NCI-H82 treated with DMSO at 0.1 percent for 48 hours (cell line): Measurements from ENCODE around the gene ATP2B3.

Experiments used
- DNase-seq: peaks from one replicate; lab custom pipeline; 2025; ENCODE audit not compliant: unreplicated experiment; lab: John Stamatoyannopoulos, UW

ATP2B3 gene

DNA sequence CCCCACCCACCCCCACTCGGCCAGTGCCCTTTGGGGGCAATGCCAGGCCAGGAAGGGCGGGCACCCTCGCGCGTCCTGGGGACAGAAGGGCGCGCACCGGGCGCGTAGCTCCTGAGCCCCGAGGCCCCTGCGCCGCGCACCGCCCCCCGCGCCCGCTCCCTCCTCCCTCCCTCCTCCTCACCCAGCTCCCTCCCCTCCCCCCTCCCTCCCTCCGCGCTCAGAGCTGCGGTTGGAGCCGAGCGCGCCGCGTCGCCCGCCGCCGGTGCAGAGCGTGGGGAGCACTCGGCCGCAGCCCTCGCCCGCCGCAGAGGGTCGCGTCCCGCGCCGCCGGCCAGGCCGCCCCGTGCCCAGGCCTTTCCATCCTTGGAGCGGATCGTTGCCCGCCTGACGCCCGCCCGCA lies at the start of gene ATP2B3:
Gene ATP2B3 (plus strand): TSS at position 220 of the 400 bp plus-strand sequence. CDS start 18,606 bp downstream, outside the sequence.
- DNase-seq = no peak

DNA sequence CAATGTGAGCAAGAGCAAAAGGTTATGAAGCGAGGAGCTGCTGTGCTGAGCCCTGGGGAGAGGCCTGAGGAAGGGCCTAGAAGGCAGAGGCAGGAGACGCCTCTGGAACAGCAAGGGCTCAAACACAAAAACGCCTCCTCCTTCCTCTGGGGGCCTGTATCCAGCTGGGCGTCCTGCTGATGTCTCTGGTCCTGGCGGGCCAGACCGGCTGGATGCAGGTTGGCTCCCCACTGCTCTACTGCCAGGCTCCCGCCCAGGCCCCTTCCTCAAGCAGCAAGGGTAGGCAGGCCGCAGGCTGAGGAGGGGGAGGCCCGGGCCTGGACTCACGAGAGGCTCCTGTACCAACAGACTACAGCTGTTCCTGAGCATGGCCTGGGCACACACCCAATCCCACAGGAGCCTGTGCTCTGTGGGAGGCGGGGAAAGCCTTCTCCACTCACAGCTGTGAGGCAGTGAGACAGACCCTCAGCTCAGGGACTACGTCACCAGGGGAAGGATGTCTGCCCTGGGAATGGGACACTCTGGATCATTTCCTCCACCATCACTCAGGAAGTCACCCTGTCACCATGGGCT lies 49.3 kb upstream of the ATP2B3 start:
- no peak for DNase-seq

DNA sequence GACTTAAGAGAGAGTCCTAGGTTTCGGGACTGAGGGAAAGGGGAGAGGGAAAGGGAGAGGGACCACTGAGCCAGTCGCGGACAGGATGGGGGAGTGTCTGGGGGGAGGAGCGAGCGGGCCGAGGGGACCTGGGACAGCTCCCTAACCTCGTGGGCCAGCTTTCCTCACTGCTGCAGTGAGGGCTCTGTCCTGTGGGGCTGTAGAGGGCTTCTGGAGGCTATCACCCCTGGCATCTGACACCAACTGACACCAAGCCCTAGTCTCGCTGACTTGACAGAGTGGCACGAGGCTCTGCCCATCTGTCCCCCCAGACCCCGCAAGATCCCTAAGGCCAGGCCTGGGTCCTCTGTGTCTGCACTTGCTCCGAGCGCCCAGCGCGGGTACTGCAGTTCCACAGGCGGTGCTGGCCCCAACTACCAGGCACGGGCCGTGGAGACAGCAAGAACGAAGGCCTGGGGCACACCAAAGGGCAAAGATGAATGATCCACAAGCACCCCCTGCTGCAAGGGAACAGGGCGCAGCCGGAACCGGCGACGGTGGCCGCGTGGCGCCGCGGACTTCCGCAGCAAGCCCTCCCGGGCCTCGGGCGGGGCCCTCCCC lies 47.5 kb upstream of the ATP2B3 start:
- no peak for DNase-seq

DNA sequence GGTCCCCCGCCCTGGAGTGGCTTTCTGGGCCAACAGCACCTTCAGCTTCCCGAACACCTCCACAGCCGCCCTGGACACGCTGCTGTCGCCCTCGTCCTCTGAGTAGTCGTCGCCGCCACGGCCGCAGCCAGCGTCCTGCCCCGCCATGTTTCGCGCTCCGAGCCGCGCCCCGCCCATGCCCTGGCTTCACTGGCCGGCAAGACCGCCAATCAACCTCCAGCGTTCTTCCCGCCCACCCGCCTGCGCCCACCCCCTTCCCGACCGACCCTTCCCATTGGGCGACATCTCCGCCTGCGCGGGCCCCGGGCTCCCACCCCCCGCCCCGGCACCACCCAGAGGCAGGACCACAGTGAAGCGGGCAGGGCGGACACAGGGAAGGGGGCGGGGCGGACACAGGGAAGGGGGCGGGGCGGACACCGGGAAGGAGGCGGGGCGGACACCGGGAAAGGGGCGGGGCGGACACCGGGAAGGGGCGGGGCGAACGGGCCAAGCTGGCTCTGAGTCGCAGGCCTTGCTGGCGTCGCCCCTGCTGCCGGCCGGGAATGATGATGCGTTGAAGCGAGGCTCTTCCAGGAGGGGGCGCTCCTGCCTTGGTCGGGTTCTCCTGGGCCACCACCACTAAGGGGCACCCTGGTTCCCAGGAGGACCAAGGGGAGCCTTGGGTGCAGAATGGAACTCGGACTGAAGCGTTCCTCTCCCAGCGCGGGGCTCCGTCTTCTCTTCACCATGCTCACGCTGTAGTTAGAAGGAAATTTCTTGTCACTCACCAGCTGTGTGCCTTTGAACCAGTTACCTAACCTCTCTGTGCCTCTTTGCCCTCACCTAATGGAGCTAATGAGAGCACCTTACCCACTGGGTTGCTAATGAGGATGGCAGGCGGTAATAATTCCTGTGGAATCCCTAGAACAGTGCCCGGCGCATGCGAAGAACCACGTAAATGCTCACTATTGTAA lies 46.8 kb upstream of the ATP2B3 start, which contains the start of gene HAUS7:
Gene HAUS7 (minus strand): TSS at position 166 of the 953 bp plus-strand sequence. CDS start 19 bp downstream, at position 147.
- DNase-seq = peak; percentile 88

DNA sequence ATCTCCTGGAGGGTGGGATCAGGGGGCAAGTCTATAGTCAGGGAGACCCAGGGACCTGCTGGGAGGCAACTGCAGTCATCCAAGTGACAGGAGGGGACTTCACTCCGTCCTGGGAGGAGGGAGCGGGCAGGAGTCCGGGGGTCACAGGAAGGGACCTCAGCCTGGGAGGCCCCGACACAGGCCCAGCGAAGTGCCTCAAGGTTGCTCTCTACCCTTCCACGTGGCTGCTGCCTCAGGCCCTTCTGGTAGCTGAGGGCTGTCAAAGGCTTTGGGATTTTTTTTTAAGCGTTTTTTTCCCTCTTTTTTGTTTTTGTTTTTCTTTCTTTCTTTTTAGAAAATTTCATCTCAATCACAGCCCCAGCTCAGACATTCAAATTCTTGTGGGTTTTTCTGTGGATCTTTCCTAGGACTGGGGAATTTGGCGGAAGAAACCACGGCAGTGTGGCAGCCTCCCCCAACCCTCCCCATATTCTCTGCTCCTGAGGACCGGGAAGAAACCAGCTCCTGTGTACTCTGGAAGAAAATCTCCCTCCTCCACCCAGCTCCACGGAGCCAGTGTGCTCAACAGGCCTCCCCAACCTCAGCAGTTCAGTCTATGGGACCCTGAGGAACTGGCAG lies 45.7 kb upstream of the ATP2B3 start:
- no peak for DNase-seq

DNA sequence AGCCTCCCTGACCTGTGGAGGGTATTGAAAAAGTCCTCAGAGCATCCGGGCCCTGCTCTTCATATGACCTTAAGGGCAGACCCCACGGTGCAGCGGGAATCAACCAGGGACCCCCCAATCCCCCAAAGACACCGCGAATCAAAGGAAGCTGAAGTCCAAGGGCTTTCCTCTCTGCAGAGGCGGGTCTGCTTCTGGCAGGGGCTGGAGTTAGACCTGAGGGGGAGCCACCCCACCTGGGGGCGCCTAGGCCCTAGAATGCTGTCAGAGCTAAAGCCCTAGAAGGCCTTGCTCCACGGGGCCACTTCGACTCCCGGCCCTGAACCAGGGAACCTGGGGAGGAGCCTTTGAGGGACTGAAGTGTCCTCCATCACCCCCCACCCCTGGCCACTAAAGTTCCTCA lies 44.3 kb upstream of the ATP2B3 start:
- no peak for DNase-seq

DNA sequence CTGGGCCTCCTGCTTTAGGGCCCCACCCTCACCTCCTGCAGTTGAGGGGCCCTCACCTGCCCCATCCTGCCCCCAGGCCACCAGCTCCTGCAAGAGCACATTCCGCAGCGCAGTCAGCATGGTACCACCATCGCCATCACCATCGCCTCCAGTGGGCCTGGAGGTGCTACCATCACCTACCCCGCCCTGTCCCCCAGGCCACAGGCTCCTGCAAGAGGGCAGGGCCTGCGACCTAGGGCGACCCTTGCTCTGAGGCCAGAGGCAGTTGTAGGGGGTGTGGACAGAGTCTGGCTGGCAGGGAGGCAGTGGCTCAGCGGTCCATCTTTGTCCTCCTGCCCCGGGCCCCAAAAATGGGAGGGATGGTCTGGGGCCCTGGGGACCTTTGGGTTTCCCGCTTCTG lies 43.2 kb upstream of the ATP2B3 start:
- DNase-seq = no peak

DNA sequence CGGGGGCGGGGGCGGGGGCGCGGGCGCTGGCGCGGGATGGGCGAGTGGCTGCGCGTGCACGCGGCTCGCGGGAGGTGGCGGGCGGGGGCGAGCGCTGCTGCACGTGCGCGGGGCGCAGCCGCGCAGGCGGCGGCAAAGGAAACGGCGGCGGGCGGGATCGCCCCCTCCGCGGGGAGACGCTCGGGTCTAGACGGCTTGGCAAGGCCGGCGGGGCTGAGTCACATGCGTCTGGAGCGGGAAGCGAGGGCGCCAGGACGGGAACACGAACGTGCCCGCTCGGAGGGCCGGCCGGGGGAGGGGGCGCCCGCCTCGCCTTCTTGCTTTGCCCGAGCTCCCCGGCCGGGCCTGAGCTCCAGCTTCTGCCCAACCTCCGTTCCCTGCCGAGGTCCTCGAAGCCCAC lies 42.7 kb upstream of the ATP2B3 start:
- no peak for DNase-seq

DNA sequence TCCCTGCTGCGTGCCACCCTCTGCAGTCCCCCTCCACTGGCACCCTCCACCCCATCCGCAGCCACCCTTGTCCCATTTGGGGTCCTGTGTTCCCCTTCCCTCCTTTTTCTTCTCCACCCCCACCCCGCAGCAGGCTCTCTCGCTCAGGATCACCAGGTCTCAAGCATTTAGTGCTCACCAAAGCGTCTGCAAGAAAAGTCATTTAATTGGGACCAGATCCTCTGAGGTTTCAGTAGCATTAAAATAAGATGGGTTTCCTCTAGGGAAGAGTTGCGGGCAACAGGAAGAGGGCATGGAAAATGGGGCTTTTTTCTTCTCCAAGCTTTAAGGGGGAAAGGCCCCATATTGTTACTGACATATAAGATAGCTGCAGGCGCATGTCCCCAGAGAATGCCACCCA lies 42.2 kb upstream of the ATP2B3 start:
- no peak for DNase-seq

DNA sequence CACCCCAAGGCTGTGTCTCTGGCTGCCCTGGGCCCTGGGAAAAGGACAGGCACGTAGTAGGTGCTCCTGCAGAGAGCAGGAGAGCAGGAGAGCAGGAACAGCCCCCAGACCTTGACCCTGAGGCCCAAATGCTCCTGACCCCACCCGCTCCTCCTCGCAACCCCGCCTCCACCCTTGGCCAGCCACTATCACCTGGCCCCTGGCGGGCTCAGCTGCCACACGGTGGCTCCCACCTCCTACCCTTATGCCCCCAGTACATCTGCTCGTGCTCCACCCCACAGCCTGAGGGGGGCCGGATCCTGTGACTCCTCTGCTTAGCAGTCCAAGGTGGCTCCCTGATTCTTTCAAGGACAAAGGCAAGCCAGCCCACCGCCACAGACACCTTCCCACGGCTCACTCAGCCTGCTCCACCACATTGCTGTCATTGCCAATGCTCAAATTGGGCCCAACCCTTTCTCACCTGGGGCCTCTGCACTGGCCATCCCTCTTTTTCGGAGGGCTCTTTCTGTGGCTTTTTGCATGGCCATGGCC lies 41.6 kb upstream of the ATP2B3 start:
- DNase-seq = no peak

DNA sequence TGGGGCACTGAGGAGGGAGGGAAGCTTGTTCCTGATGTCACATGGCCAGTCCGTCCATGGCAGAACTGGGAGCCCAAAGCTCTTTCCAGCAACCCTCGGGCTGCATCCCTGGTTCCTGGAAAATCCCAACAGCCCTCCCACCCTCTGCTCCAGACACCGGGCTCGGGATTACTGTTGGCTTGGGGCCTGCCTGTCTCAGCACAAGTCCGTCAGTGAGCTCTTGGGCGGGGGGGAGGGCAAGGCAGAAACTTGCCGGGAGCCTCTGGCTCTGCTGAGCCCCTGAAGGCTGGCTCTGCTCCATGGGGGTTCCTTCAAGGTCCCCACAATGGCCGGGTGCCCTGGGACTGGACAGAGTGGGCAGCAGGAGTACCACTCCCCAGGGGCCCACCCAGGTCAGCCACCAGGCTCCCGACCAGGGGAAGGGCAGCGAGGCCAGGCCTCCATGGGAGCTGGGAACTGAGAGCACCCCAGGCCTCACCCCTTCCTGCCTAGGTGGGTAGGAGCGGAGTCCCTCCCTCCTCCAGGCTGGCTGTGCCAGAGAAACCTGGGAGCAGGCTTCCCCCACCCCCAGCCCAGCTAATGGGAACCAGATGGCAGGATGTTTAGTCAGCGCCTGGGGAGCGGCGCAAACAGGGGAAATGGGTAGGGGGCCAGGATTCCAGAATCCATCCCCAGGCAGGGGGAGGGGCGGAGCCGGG lies 40.6 kb upstream of the ATP2B3 start:
- DNase-seq = peak; percentile 65

DNA sequence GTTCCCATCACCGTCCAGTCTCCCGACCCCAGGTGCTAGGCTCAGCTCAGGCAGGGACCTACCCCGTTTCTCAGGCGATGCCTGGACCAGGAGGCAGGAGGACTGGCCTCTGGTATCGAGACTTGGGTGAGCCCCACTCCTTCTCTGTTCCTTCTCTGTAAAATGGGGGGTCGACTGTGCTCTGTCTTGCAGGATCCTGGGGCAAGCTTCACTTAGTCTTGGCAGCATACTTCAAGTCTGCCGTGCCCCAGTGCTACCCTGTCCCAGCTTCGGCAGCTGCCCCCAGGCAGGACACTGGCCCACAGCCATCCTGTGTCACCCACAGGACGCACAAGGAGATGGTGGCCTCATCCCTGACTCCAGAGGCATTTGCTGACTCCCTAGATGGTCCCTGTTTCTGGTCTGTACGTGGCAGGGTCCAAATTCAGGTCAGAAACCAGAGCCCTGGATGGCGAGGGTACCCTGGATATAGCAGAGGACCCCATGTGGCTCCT lies 40.0 kb upstream of the ATP2B3 start:
- no peak for DNase-seq

DNA sequence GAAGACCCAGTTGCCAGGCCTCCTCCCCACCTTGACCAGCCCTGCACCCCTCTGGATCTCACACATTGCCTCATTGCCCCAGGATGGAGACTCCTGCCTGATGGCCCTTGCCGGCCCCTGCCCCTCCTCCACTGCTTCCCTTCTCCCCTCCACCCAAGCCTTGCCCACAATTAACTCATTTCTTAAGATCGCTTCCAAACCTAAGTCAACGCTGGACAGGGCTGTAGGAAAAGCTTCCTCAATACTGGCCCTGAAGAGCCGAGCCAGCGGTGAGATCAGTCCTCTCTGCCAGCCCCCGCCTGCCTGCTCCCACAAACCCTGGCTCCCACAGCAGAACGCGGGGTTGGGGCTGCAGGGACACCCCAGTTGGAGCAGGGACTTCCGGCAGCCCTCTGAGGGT lies 39.5 kb upstream of the ATP2B3 start:
- no peak for DNase-seq

DNA sequence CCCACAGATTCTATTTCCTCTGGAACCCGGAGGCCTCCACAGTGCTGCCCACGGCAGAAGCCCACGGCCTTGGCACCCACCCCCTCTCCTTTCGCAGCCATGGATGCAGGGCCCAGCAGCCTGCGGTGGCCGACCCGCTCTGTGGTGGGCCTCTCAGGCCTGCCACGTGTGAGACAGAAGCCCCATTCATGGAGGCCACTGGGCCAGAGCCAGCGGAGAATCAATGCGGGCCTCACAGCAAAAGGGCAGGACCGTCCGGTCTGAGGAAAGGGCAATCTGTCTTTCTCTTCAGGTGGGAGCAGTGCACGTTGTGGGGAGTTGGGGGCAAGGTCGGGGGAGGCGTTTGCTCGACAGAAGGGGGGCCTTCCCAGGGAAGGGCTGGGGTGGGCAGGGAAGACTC lies 38.7 kb upstream of the ATP2B3 start:
- DNase-seq = no peak

DNA sequence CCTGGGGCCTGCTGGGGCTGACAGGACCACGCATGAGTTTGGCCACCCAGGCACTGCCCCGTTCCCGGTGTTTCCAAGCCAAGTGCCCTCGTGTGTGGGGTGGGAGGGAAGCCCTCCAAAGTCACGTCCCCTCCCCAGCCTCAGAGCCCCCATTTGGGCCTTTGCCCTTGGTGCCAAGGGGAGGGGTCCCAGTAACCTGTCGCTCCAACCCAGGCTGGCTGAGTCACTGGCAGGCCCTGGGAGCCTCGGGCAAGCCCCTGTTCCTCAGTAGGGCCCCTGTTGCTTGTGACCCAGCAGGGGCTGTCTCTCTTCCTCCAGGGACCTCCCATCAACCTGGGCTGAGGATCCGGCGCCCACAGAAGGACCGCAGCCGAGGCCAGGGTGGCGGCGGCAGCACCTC lies 36.4 kb upstream of the ATP2B3 start:
- DNase-seq = no peak

DNA sequence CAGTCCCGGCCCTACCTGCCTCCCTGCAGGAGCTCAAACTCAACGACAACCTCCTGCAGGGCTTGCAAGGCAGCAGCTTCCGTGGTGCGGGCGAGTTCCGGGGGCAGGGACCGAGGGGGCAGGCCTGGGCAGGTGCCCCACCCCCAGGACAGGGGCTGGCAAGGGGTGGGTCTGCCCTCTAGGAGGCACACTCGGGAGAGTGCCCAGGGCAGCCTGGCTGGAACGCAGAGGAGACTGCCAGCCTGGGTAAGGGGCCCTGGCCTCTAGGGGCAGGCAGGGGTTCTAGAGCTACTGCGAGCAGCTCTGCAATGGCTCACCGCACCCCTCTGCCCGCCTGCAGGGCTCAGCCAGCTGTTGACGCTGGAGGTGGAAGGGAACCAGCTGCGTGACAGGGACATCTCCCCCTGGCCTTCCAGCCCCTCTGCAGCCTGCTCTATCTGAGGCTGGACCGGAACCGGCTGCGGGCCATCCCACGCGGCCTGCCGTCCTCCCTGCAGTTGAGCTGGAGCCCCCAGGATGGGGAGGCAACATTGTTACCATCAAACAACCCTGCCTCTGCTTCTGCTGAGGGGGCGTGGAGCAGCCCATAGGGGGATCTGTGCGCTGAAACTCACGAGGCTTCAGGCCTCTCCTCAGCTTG lies 34.9 kb upstream of the ATP2B3 start:
- no peak for DNase-seq

DNA sequence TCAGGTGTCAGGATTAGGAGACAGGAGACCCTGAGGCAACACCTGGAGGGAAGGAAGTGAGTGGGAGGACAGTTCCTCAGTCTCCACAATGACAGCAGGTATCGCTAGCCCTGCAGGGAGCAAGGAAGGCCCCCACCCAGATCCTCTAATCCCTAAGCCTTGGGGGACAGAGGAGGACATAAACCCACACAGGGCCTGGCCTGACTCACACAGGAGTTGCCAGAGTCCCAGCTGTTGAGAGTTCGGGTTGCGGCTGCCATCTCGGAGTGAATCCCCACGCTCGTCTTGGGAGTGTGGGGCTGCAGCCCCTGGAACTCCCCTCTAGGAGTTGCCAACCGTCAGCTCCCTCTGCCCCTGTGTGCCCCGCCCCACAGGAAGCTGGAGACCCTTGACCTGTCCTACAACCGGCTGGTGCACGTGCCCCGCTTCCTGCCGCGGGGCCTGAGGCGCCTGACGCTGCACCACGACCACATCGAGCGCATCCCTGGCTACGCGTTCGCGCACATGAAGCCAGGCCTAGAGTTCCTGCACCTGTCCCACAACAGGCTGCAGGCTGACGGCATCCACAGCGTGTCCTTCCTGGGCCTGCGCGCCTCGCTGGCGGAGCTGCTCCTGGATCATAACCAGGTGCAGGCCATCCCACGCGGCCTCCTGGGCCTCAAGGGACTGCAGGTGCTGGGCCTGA lies 31.9 kb upstream of the ATP2B3 start:
- no peak for DNase-seq

DNA sequence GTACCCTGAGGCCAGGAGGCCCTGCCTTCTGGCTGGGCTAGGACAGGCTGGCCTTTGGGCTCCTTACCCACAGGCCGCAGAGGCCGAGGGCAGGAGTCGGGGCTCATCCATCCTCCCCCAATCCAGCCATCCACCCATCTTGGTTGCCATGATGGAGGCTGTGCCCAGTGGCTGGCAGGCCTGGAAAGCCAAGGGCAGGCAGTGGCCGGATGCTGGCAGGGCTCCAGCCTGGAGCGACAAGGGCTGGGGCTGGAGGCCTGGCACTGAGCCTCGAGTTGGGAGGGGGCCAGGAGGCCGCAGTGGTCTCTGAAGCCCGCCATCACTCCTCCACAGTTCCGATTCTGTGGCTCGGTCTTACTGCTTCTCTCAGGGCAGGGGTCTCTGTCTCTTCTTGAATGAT lies 31.3 kb upstream of the ATP2B3 start:
- DNase-seq = no peak

DNA sequence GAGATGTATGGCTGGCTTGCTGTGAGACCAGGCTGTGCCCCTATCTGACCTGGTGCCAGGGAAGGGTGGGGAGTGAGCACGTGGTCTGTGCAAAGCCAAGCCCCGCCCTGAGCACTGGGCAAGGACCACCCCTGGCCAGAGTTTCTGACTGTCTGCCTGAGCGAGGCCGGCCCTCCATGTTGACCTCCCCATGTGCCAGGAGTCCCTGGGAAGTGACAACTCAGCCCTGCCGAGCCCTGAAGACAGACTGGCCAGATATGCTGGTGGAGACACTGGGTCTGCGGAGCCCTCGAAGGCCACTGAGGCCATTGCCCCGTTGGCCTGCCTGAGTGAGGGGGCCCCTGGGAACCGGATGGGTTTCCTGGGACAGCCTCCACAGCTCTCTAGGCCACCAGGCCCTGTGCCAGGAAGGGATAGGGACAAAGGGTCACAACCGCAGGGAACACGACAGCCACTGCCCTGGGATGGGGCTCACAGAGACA lies 29.8 kb upstream of the ATP2B3 start:
- DNase-seq = no peak
